Mucosa of gallbladder (tissue), 1 donor: ENCODE data around the gene SLC37A4. TPM values are rescaled to one million over a fixed set of nuclear protein-coding genes. Genes with fewer than 3 reads are reported as not detected.

ENCODE experiments used
- DNase-seq: peaks from one replicate; pipeline ENCODE4 v3.0.0-alpha.2; 2020; ENCODE audit warnings: low spot score
- total RNA-seq: library from RNA; stranded (reverse); gene quantifications from one replicate; pipeline ENCODE4 v1.2.1, GENCODE V29; 2021
- donor health status: DM: no; HTN: no; CAD: no.

SLC37A4 gene
- total RNA-seq, 1 donor from 2014 or later, result 64.3 TPM

DNA sequence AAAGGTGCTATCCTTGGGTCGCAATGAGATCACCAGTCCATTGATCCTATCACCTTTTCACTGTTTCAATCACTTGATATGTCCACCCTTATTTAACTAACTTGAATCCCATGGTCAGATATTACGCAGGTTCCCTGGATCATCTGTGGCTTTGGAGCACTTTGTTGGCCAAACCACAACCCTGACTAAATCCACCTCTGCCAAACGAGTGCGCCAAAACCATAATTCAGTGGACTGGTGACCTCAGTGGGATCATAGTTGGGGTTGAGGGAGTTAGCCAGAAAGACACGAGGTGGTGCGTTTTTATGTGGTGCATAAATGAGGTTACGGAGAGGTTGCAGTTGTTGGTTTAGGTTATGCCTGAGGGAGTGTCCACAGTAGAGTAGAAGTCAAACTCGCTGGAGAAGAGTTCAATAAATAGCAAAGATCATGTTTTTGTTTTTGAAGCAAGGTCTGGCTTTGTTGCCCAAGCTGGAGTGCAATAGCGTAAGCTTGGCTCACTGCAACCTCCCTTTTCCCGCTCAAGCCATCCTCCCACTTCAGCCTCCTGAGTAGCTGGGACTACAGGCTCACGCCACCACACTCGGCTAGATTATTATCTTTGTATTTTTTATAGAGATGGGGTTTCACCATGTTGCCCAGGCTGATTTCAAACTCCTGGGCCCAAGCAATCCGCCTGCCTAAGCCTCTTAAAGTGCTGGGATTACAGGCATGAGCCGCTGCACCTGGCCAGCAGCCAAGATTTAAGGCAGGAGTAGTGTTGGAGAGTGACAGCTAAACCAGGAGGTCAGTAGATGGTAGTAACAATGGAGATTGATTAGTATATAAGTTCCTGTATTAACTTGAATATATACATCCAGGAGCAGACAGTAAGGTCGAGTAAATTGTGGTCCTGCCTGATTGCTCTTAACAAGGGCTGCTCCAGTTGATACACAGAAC lies 54.6 kb downstream of the SLC37A4 start:
- DNase-seq, result no peak

Other genes starting within 250 kb of the SLC37A4 start
- 98.9 TPM for gene DDX6, start 239.7 kb downstream of the SLC37A4 start, total RNA-seq
- 0.06 TPM for gene CXCR5, start 147.0 kb downstream of the SLC37A4 start, total RNA-seq
- gene BCL9L, start 105.0 kb downstream of the SLC37A4 start, total RNA-seq, result 107 TPM
- gene UPK2, start 74.6 kb downstream of the SLC37A4 start, total RNA-seq, result not detected
- not detected for gene FOXR1, start 59.1 kb downstream of the SLC37A4 start, total RNA-seq
- 23.2 TPM for gene CENATAC, start 32.7 kb downstream of the SLC37A4 start, total RNA-seq
- 662 TPM for gene RPS25, start 12.5 kb downstream of the SLC37A4 start, total RNA-seq
- gene TRAPPC4, start 12.1 kb downstream of the SLC37A4 start, total RNA-seq, result 82.6 TPM
- 201 TPM for gene HYOU1, start 26.3 kb upstream of the SLC37A4 start, total RNA-seq
- gene VPS11, start 36.9 kb upstream of the SLC37A4 start, total RNA-seq, result 33.4 TPM
- gene HMBS, start 54.0 kb upstream of the SLC37A4 start, total RNA-seq, result 12.3 TPM
- gene DPAGT1, start 71.0 kb upstream of the SLC37A4 start, total RNA-seq, result 65.9 TPM
- 21.9 TPM for gene C2CD2L, start 76.5 kb upstream of the SLC37A4 start, total RNA-seq
- 35.9 TPM for gene HINFP, start 90.7 kb upstream of the SLC37A4 start, total RNA-seq
- 0.17 TPM for gene ABCG4, start 118.2 kb upstream of the SLC37A4 start, total RNA-seq
- 24.6 TPM for gene NLRX1, start 137.8 kb upstream of the SLC37A4 start, total RNA-seq
- 107 TPM for gene NHERF4, start 154.6 kb upstream of the SLC37A4 start, total RNA-seq
- gene CBL, start 175.5 kb upstream of the SLC37A4 start, total RNA-seq, result 15.6 TPM